GM23338 (cell line): ENCODE results near the gene PHF23.

ENCODE experiments used
- CTCF ChIP-seq, 2 experiments: fragments of 200-600 bp in 1 of 2; sonication (generic) in 1 of 2; conservative IDR thresholded peaks; 2 replicates each; pipeline versions ENCODE4 v1.5.1 to v1.6.1; 2016 to 2017; ENCODE audit warnings: antibody characterized with exemption in 2 of 2, low read depth in 2 of 2, mild to moderate bottlenecking in 2 of 2, moderate library complexity in 1 of 2
- EZH2 ChIP-seq: fragments of 200-600 bp; sonication (generic); IDR thresholded peaks from one replicate; pipeline ENCODE4 v1.8.0; 2017; ENCODE audit warnings: antibody characterized with exemption, mild to moderate bottlenecking, low read depth; ENCODE audit not compliant: unreplicated experiment
- ZNF331 ChIP-seq: fragments of 250-450 bp; sonication (Bioruptor Pico); IDR thresholded peaks from 2 replicates; pipeline ENCODE4 v1.5.0; 2020; ENCODE audit warnings: low read depth, mild to moderate bottlenecking, moderate library complexity

GRCh38 chr17:7235693-7236665 lies 3.3 kb downstream of the PHF23 start:
- TF ChIP-seq CTCF (conservative IDR thresholded peaks at IDR 0.05; ENCODE audit: low read depth in 2 of 2) (no peak), ZNF331 (no peak), EZH2 (no peak)
